NCI-H2227 (cell line): ENCODE results near the gene MRPL10.

Experiments used
- DNase-seq: peaks from one replicate; lab custom pipeline; 2025; ENCODE audit not compliant: unreplicated experiment; lab: John Stamatoyannopoulos, UW

Gene MRPL10

GRCh38 chr17:47860386-47860785 is 29.0 kb upstream of the MRPL10 start:
- no peak for DNase-seq

DNA sequence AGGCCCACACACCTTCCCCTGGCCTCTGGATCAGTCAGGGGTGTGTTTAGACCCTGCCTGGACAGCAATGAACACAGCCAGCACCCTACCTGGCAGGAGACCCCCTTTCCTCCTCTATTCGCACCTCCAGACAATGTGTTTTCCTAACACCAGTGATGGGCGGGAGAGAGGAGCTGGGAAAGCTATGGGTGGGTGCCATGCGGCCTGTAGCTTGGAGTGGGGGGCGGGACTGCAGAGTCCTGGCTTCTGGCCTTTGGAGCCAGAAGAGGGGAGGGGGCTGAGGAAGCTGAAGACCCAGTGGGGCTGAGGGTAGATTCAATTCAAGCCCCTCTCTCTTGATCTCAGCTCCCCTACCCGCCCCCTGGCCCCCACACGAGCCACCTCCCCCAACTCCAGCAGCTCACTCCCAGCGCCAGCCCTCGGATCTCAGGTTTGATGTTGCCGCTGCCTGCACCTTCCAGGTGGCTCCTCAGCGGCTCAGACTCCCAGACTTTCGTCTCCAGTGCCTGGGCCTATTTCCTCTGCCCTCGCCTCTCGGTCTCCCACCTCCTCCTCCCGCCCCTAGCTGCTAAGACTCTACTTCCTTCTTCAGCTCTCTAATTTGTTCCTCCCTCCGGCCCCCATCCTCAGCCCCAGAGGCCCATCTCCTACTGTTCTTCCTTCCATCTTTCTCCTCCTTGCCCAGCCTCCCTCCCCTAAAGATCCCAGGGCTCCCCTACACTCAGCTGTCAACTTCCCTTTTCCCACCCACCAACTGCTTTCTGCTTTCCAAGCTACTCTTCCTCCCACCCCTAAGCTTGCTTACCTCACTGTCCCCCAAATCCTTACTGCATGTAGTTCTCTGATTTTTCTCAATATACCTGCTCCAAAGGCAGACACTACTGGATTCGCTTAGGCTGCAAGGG is 26.5 kb upstream of the MRPL10 start:
- no peak for DNase-seq

GRCh38 chr17:47856830-47857229 is 25.5 kb upstream of the MRPL10 start:
- DNase-seq = no peak

GRCh38 chr17:47855737-47856136 is 24.4 kb upstream of the MRPL10 start:
- no peak for DNase-seq

GRCh38 chr17:47853616-47854015 is 22.3 kb upstream of the MRPL10 start:
- no peak for DNase-seq

DNA sequence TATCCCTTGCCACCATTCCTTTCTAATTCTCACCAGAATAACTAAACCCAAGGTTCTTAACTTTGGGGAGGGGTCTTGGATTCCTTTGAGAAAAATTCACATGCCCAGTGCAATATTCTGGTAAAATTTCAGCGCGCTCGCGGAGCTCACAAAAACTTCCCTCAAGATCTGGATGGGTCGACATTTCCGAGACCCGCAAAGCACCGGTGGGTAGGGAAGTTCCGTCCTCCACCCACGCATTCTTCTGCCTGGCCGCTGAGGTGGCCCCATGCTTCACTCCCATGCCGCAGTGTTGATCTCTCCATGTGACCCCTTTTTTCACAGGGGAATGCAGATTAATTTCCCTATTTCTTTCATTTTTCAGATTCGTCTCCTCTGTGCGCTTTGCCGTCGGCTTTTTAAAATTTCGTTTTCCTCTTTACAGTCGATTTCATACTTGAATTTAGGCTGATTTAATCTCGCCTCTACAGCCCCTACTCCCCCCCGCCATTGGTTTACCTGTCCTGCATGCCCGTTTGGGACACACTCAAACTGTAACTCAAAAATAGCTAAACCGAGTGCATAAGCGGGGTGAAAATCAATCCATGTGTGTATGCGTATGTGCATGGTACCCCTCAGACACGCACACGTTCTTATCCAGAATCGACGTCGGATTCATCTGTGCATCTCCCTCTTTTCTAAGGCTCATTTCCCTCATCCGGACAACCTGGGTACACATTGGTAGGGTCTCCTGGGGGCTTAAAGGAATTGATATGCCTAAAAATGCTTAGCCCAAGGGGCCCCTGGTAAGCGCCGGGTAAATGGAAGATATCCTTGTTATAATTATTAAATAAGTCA is 21.0 kb upstream of the MRPL10 start:
- no peak for DNase-seq

DNA sequence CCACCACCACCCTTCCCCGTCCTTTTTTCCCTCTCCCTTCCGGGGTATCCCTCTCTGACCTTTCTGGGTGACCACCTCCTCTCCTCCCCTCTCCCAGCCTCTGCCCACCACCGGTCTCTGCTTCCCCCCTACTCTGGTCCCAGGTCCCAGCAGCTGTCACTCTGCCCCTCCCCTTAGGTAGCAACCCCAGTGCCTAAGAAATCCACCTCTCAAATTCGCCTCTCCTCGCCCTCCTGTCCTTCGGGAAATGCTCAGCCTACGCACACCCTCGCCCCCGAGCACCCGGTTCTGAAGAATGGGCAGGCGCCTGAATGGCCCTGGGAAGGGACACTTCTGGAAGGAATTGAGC is 20.4 kb upstream of the MRPL10 start:
- no peak for DNase-seq

GRCh38 chr17:47850692-47851573 is 19.6 kb upstream of the MRPL10 start, which contains the start of gene SP6:
SP6 (minus strand) TSS chr17:47851163; CDS start chr17:47848429, 2,734 bp downstream.
- DNase-seq = peak; percentile 74

DNA sequence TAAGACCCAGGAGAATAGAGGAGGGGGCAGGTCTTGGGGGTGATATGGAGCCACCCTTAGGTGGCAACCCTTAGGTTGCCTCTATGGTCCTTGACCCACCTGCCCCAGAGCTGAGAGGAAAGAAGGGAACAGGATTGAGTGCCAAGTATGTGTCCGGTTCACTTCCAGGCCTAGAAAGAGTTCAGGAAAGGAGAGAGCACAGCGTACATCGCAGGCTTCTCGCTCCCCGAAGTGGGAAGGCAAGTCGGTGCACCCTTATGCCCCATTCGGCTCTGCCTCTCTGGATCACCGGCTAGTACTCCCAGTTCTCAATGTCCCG is 19.0 kb upstream of the MRPL10 start:
- no peak for DNase-seq

- DNase-seq = no peak
Measured at GRCh38 chr17:47848198-47848513, 16.8 kb upstream of the MRPL10 start.

- no peak for DNase-seq
Measured at GRCh38 chr17:47847341-47848197, 16.2 kb upstream of the MRPL10 start.

DNA sequence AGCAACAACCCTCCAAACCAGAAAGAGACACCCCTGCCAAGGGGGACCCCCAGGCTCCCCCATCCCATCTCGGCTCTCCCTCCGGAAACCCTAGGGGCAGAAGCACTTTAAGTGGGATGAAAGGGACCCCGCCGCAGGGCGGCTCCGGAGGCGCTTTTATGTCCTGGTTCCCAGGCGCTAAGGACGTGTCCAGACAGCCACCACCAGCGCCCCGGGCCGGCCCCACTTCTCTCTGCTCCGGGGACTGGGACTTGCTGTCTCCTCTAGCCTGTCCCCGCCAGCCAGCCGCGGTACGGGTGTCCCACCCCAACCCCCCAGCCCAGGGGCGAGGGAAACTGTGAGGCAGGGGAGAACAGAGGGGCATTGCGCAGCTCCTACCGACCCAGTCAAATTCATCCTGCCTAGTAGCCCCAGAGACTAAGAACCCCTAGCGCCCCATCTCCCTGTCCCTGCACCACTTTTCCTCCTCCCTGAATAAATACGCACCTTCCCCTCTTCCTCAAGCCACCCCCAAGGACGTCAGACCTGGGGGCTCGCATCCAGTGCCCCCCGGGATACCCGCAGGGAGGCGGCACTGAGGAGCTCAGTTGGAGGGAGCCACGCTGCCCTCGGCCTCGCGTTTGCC is 15.5 kb upstream of the MRPL10 start:
- no peak for DNase-seq

- no peak for DNase-seq
Measured at GRCh38 chr17:47845716-47846075, 14.4 kb upstream of the MRPL10 start.

DNA sequence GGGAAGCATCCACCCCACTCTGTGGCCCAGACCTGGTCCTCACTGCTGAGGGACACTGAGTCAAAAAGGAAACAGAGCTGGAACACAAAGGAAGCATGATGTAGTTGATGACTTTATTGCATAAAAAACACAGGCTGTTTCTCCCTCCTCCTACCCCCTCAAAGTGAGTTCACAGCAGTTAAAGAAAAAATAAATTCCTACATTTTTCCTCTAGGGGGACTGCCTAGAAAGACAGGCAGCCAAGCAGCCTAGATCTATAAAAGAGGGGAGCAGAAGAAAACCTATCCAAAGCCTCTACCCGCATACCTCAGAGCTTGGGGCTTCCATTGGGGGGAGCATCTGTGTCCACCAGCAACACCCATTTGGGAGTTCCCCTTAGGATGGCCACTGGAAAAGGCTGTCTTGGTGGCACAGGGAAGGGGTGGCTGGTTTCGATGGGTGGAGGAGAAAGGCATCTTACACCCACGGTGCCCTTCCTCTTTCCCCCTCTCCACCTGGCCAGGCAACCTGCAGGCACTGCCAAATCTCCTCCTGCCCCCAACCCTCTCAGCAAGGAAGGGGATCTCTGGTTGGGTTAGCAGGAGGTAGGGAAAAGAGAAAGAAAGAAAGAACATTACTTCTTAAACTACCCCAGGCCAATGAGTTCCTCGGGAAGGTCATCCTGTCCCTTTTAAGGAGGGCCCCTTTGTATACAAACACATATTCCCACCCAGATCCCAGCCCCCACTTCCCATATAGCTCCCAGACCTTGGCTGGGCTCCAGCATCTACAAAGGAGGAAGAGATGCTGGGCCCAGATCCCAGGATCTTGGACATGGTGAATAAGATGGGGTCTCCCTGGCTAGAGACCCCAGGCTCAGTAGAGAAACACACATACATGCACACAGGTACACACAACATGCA is 13.7 kb upstream of the MRPL10 start:
- peak; percentile 37 for DNase-seq

DNA sequence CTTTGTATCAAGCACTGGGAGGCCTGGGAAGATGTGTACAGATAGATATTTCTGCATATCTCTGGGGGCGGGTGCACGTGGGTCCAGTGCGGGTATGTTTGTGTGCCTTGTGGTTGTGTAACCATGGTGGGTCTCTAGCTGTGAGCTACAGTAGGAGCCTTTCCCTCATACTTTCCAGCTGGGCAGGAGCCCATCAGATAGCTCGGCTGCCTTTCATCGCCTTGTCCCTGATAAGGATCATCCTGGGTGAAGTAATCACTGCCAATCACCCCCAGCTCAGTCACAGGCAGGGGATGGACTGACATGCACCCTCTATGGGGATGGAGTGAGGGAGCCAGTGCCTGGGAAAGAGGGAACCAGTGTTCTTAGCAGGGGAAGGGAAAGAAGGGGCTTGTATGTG is 12.9 kb upstream of the MRPL10 start:
- DNase-seq = no peak

DNA sequence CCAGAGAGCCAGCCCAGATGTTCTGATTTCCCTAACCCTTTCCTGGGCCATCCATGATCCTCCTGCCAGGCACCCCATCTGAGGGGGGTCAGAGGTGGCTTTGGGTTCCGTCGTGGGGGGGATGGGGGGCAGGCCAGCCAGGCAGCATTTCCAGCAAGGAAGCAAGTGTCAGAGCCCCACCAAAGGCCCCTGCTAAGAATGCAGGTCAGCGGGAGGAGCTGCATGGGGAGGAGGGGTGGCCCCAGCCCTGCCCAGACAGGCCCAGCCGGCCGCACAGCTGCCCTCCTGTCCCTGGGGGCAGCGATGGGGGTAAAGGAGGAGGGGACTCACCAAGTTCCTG is 12.0 kb upstream of the MRPL10 start:
- DNase-seq = no peak

DNA sequence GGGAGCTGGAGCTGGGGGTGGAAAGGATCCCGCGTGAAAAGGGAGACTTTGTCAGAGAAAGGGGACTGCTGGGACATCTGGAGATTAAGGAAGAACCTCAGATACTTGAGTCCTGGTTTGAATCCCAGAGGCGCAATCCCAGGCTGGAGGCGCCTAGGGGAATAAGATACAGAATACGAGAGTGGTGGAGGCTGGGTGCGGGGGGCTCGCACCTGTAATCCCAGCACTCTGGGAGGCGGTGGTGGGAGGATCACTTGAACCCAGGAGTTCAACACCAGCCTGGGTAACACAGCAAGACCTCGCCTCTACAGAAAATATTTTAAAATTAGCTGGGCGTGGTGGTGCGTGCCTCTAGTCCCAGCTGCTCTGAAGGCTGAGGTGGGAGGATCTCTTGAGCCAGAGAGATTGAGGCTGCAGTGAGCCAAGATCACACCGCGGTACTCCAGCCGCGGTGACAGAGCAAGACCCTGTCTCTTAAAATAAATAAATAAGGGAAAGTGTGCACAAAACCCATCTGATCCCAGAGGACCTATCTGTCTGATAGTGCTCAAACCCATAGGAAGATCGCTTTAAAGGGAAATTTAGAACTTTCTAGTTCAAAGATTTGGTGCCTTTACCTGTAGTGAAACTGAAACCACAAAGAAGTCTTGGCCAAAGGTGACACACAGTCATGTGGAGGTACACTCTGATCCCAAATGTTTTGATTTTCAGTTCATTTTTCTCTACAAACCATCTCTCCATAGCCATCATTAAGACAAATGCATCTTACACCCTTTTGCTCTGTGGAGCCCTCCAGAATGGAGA is 10.3 kb upstream of the MRPL10 start:
- DNase-seq = no peak

DNA sequence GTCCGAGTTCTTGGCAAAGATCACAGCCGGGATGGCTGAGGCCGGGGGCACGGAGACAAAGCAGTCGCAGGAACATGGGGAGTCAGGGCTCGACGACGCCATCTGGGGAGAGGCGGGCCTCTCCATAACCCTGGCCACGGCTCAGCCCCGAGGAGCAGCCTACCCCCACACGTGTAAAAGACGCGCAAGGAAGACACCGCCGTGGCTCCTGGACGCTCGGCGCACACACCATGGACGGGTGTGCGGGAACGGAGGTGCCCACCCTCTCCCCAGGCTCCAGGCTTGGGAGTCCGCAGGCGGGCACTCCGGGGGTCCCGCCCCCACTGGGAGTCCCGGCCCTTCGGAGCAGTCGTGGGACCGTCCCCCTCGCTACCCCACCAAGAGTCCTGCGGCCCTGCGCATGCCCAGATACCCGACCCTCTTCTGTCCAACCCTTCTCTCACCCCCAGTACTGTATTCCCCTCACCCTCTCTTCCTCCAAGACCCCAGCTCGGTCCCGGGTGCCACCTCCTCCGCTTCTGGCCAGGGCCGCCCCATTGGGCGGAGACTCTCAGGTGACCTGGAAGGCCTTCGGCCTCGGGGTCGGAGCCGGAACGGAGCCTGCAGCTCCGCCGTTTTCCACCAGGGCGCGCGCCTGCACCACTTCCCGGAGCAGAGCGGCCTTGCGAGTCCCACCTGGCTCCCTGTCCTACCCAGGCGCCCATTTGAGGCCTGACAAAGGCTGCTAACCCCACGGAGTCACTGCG is 9.6 kb upstream of the MRPL10 start, which contains the start of gene SCRN2:
Gene SCRN2 (minus strand): TSS at position 532 of the 746 bp plus-strand sequence. CDS start 430 bp downstream, at position 102.
- peak; percentile 84 for DNase-seq
